Endothelial cell of umbilical vein (primary cell): ENCODE data around the gene SERPINA12. TPM values are rescaled to one million over a fixed set of nuclear protein-coding genes. Genes with fewer than 3 reads are reported as not detected.

Experiments used
- BruUV-seq: library from RNA; stranded (reverse); fragments of 400-500 nt; replicated peaks from 2 replicates; lab custom pipeline; 2021; lab: Mats Ljungman, UMichigan
- CTCF ChIA-PET: fragments of 300-600, 350-600 bp; sonication (Branson Sonifier 250); formaldehyde crosslinking; loops from one replicate; lab custom pipeline; 2021; ENCODE audit warnings: antibody characterized with exemption, inconsistent platforms; lab: Charles Lee
- POLR2A ChIA-PET: fragments of 300-600, 350-600 bp; sonication (Branson Sonifier 250); formaldehyde crosslinking; loops from one replicate; lab custom pipeline; 2021; ENCODE audit warnings: antibody characterized with exemption, inconsistent platforms; lab: Charles Lee
- DNase-seq: peaks from one replicate; pipeline ENCODE4 v3.0.0-alpha.2; 2011; ENCODE audit warnings: low read depth, low spot score
- FAIRE-seq: peaks from 2 replicates; lab custom pipeline; 2011; peaks lifted over from hg19 to GRCh38; lab: Jason Lieb, UNC
- H2AFZ ChIP-seq: 2 replicates; pipeline ENCODE4 v1.6.0; 2012; ENCODE audit warnings: low read depth, low read length, control low read depth, inconsistent platforms
- H3K27ac ChIP-seq: 2 replicates; pipeline ENCODE4 v1.5.1; 2011; ENCODE audit warnings: low read depth, mild to moderate bottlenecking, control low read depth, low read length, moderate library complexity; ENCODE audit not compliant: insufficient read depth
- H3K27me3 ChIP-seq, 2 experiments: 2 replicates each; pipeline versions ENCODE4 v1.6.0 to v1.6.1; 2011; ENCODE audit warnings: low read length in 2 of 2, mixed read lengths in 1 of 2; ENCODE audit not compliant: control insufficient read depth in 2 of 2, insufficient read depth in 2 of 2
- H3K36me3 ChIP-seq, 2 experiments: 2 replicates in 1 of 2; 3 replicates in 1 of 2; pipeline ENCODE4 v1.5.1; 2011; ENCODE audit warnings: low read length in 2 of 2, mild to moderate bottlenecking in 1 of 2, moderate library complexity in 1 of 2; ENCODE audit not compliant: control insufficient read depth in 2 of 2, insufficient read depth in 2 of 2; ENCODE audit errors: extremely low read depth in 1 of 2
- H3K4me1 ChIP-seq: 3 replicates; pipeline ENCODE4 v1.5.1; 2011; ENCODE audit warnings: mild to moderate bottlenecking, low read length; ENCODE audit not compliant: control insufficient read depth, insufficient read depth; ENCODE audit errors: extremely low read depth
- H3K4me2 ChIP-seq: 2 replicates; pipeline ENCODE4 v1.6.1; 2011; ENCODE audit warnings: low read length, control low read depth, mixed read lengths; ENCODE audit not compliant: insufficient read depth
- H3K4me3 ChIP-seq, 3 experiments: fragments of 200-600 bp in 1 of 3; sonication (generic), shearing (Covaris generic) in 1 of 3; replicated peaks in 1 of 3; 2 replicates each; pipeline ENCODE4 v1.5.1; 2011 to 2016; ENCODE audit warnings: control low read depth in 3 of 3, low read length in 3 of 3, mild to moderate bottlenecking in 2 of 3, inconsistent platforms in 1 of 3, low read depth in 1 of 3, moderate library complexity in 1 of 3; ENCODE audit not compliant: insufficient read depth in 1 of 3
- H3K79me2 ChIP-seq: 2 replicates; pipeline ENCODE4 v1.6.0; 2012; ENCODE audit warnings: low read length, inconsistent platforms; ENCODE audit not compliant: control insufficient read depth, insufficient read depth
- H3K9ac ChIP-seq: replicated peaks from 2 replicates; pipeline ENCODE3; 2011; ENCODE audit warnings: low read length, control low read depth; ENCODE audit not compliant: insufficient read depth; ENCODE audit errors: extremely low read depth
- H3K9me1 ChIP-seq: replicated peaks from 3 replicates; pipeline ENCODE4 v1.6.0; 2011; ENCODE audit warnings: mild to moderate bottlenecking, low read length; ENCODE audit not compliant: control insufficient read depth, insufficient read depth; ENCODE audit errors: extremely low read depth
- H3K9me3 ChIP-seq: replicated peaks from 2 replicates; pipeline ENCODE4 v1.5.1; 2012; ENCODE audit warnings: low read length, inconsistent platforms; ENCODE audit not compliant: control insufficient read depth, insufficient read depth
- H4K20me1 ChIP-seq: replicated peaks from 2 replicates; pipeline ENCODE3; 2011; ENCODE audit warnings: mild to moderate bottlenecking, low read length; ENCODE audit not compliant: control insufficient read depth, insufficient read depth; ENCODE audit errors: extremely low read depth
- CTCF ChIP-seq, 2 donors: IDR thresholded peaks; 1 replicate in 1 of 2; 2 replicates in 1 of 2; pipeline ENCODE4 v1.5.1; 2011; ENCODE audit warnings: low read length in 2 of 2, mild to moderate bottlenecking in 2 of 2, moderate library complexity in 2 of 2, control low read depth in 1 of 2, inconsistent platforms in 1 of 2, low read depth in 1 of 2; ENCODE audit not compliant: insufficient read depth in 1 of 2; ENCODE audit errors: extremely low read depth in 1 of 2
- EZH2 ChIP-seq: IDR thresholded peaks from 2 replicates; pipeline ENCODE4 v1.6.1; 2012; ENCODE audit warnings: borderline replicate concordance, low read depth, mild to moderate bottlenecking, moderate library complexity, low read length, inconsistent platforms; ENCODE audit not compliant: severe bottlenecking
- GATA2 ChIP-seq: IDR thresholded peaks from 2 replicates; pipeline ENCODE4 v1.7.0; 2011; ENCODE audit warnings: low read depth, mild to moderate bottlenecking, moderate library complexity, mixed read lengths, low read length; ENCODE audit not compliant: insufficient read length, insufficient read depth
- JUN ChIP-seq: IDR thresholded peaks from 2 replicates; pipeline ENCODE4 v1.6.1; 2011; ENCODE audit warnings: borderline replicate concordance, low read depth; ENCODE audit not compliant: insufficient read length, insufficient read depth
- MAX ChIP-seq: IDR thresholded peaks from 2 replicates; pipeline ENCODE4 v1.6.1; 2011; ENCODE audit not compliant: insufficient read depth, insufficient read length
- MYC ChIP-seq: IDR thresholded peaks from one replicate; pipeline ENCODE4 v1.6.1; 2011; ENCODE audit warnings: mild to moderate bottlenecking, low read depth, low read length
- POLR2A ChIP-seq: IDR thresholded peaks from 2 replicates; pipeline ENCODE4 v1.6.1; 2012; ENCODE audit warnings: low read depth, mild to moderate bottlenecking, control low read depth, low read length
- POLR2AphosphoS5 ChIP-seq: IDR thresholded peaks from 2 replicates; pipeline ENCODE4 v1.6.1; 2012; ENCODE audit warnings: low read depth, mild to moderate bottlenecking, control low read depth, low read length, moderate library complexity; ENCODE audit not compliant: insufficient read depth
- dilution Hi-C: fragments of 300-500 bp; cut with MboI; formaldehyde crosslinking; loops from one replicate; pipeline ENCODE4 v1.15.0; 2019; ENCODE audit warnings: low sequenced_read_pairs; ENCODE audit not compliant: extremely low pct_ligation_motif_present
- intact Hi-C: fragments of 100-400 bp; cut with micrococcal nuclease; formaldehyde crosslinking; loops from one replicate; pipeline ENCODE4 v1.10.0; 2022
- polyA plus RNA-seq, 4 experiments: library from polyadenylated mRNA; depleted of rRNA in 3 of 4; stranded (reverse) in 3 of 4; unstranded in 1 of 4; fragments of >200 nt; gene quantifications; 2 replicates each; pipeline versions ENCODE4 v1.2.1 to v1.2.3, GENCODE V29; 2011 to 2012; ENCODE audit warnings: missing spikeins in 1 of 4
- total RNA-seq: library from RNA; stranded (reverse); gene quantifications from 2 replicates; pipeline ENCODE4 v1.2.3, GENCODE V29; 2021

SERPINA12 gene
- total and polyA plus RNA-seq, 2 donors (not counting 3 experiments of a cell fraction or from before 2014, with no cell fraction given) = not detected

GRCh38 chr14:94465042-94465441 lies 44.2 kb downstream of the SERPINA12 start:
- no peaks in the 10 kb centered on the region for H3K79me2 ChIP-seq
- ChIA-PET POLR2A (no interaction called here), CTCF (no interaction called here)
- FAIRE-seq = no peak
- H3K4me2 ChIP-seq = no peak overlapping the region
- H3K27ac ChIP-seq = no peak overlapping the region
- no peaks in the 10 kb centered on the region for H4K20me1 ChIP-seq
- H3K27me3 ChIP-seq = no peaks in the 10 kb centered on the region
- no peak overlapping the region for H3K4me3 ChIP-seq
- dilution Hi-C loops (no loop called here), intact Hi-C loops (no loop called here)
- BruUV-seq = no TSS peak
- DNase-seq = no peak
- no peaks in the 10 kb centered on the region for H3K4me1 ChIP-seq
- no peak overlapping the region for H3K9ac ChIP-seq
- no peak overlapping the region for H2AFZ ChIP-seq
- H3K9me3 ChIP-seq = peaks cover 2% of the 10 kb centered on the region
- TF ChIP-seq CTCF (IDR thresholded peaks at IDR 0.05; ENCODE audit: extremely low read depth in 1 of 2, insufficient read depth in 1 of 2, low read depth in 1 of 2, low read length in 2 of 2) (no peak), POLR2A (no peak), MAX (no peak), EZH2 (no peak), POLR2AphosphoS5 (no peak), GATA2 (no peak), JUN (no peak), MYC (no peak)
- no peaks in the 10 kb centered on the region for H3K36me3 ChIP-seq
- no peaks in the 10 kb centered on the region for H3K9me1 ChIP-seq
